Osteocyte (in vitro differentiated cells): ENCODE data around the gene ZNF524. TPM values are rescaled to one million over a fixed set of nuclear protein-coding genes. Genes with fewer than 3 reads are reported as not detected.

Experiments used
- DNase-seq: peaks from one replicate; pipeline ENCODE4 v3.0.0; 2021; ENCODE audit warnings: mixed read lengths; ENCODE audit not compliant: unreplicated experiment; ENCODE audit errors: extremely low spot score
- H3K27ac Mint-ChIP-seq: one replicate; pipeline ENCODE4 v1.8.0; 2021; ENCODE audit warnings: mild to moderate bottlenecking, mixed read lengths; ENCODE audit not compliant: unreplicated experiment
- H3K27me3 Mint-ChIP-seq: one replicate; pipeline ENCODE4 v1.8.0; 2021; ENCODE audit warnings: mixed read lengths; ENCODE audit not compliant: unreplicated experiment
- H3K36me3 Mint-ChIP-seq: one replicate; pipeline ENCODE4 v1.8.0; 2021; ENCODE audit warnings: mixed read lengths; ENCODE audit not compliant: unreplicated experiment
- H3K4me1 Mint-ChIP-seq: one replicate; pipeline ENCODE4 v1.8.0; 2021; ENCODE audit warnings: mixed read lengths; ENCODE audit not compliant: unreplicated experiment
- H3K4me3 Mint-ChIP-seq: one replicate; pipeline ENCODE4 v1.8.0; 2021; ENCODE audit warnings: mild to moderate bottlenecking, moderate library complexity, mixed read lengths; ENCODE audit not compliant: unreplicated experiment
- H3K9me3 Mint-ChIP-seq: one replicate; pipeline ENCODE4 v1.8.0; 2021; ENCODE audit warnings: mixed read lengths; ENCODE audit not compliant: unreplicated experiment
- total RNA-seq: library from RNA; stranded (reverse); gene quantifications from 2 replicates; pipeline ENCODE4 v1.2.1, GENCODE V29; 2021
- TF ChIP-seq, protein P1 (sequence below): fragments of 200-600 bp; sonication (generic); IDR thresholded peaks from 2 replicates; pipeline ENCODE4 v1.5.0; 2021; ENCODE audit warnings: antibody characterized with exemption, mild to moderate bottlenecking, moderate library complexity

ZNF524 gene
- total RNA-seq, 1 donor from 2014 or later, result 15.5 TPM

DNA sequence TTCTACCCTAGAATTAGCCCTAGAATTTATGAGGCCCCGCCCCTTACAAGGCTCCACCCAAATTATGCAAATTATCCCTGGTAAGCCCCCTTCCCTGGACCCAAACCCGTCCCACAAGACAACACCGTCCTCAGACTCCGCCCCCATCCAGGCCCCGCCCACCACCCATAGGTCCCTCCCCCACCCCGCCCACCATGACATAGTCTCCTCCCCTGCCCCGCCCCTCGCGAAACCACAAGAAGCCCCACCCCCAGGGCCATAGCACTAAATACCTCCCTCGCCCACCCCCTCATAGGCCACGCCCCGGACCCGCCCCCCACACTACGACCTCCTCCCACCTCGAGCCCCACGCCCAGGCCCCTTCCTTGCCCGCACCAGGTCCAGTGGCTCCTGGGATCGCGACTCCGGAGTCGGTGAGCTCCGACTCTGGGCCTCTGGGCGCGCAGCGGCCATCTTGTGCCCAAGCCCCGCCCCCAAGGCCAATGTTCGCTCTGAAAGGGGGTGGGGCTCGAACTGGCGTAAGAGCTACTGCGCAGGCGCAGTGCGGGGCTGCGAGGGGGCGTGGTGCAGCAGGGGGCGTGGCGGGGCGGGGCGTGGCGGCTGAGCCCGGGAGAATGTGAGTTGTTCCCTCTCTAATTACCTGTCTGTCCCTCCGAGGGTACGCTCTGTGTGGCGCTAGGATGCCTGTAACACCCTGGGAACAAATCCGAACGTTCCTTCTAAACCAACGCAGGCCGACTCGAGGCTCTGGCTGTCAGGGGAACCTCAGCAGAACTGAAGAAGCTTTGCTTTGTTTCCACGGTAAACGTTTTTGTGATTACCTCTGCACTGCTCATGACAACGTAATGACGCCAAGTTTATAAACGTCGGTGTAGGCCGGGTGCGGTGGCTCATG lies 24.3 kb downstream of the ZNF524 start, which contains the start of gene ZNF784:
TSS of gene ZNF784 (minus strand) at position 458 of the 895 bp plus-strand sequence. CDS start at position 453, 5 bp downstream.
- H3K27me3 Mint-ChIP-seq, result no peaks in the 10 kb centered on the region
- no peaks in the 10 kb centered on the region for H3K9me3 Mint-ChIP-seq
- peak within 1 kb of the TSS; percentile 98 for H3K27ac Mint-ChIP-seq
- DNase-seq, result peak; percentile 98
- H3K4me1 Mint-ChIP-seq, result peaks cover 17% of the 10 kb centered on the region
- peak within 1 kb of the TSS; percentile 91 for H3K4me3 Mint-ChIP-seq
- TF ChIP-seq, protein P1, sequence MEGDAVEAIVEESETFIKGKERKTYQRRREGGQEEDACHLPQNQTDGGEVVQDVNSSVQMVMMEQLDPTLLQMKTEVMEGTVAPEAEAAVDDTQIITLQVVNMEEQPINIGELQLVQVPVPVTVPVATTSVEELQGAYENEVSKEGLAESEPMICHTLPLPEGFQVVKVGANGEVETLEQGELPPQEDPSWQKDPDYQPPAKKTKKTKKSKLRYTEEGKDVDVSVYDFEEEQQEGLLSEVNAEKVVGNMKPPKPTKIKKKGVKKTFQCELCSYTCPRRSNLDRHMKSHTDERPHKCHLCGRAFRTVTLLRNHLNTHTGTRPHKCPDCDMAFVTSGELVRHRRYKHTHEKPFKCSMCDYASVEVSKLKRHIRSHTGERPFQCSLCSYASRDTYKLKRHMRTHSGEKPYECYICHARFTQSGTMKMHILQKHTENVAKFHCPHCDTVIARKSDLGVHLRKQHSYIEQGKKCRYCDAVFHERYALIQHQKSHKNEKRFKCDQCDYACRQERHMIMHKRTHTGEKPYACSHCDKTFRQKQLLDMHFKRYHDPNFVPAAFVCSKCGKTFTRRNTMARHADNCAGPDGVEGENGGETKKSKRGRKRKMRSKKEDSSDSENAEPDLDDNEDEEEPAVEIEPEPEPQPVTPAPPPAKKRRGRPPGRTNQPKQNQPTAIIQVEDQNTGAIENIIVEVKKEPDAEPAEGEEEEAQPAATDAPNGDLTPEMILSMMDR, result no peak
- H3K36me3 Mint-ChIP-seq, result peaks cover 1% of the 10 kb centered on the region

DNA sequence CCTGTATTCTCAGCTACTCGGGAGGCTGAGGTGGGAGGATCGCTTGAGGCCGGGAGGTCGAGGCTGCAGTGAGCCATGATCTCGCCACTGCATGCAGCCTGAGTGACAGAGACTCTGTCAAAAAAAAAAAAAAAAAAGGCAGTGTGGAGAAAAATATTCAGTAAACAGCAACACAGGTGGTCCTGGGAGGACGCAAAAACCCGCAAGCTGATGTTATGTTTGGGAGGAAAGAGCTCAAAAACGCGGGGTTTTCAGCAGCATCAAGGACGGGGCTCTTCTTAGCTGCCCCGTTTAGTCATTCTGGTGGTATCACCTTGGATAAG lies 24.9 kb downstream of the ZNF524 start:
- no peaks in the 10 kb centered on the region for H3K9me3 Mint-ChIP-seq
- TF ChIP-seq, protein P1, result no peak
- peaks cover 1% of the 10 kb centered on the region for H3K36me3 Mint-ChIP-seq
- DNase-seq, result no peak
- H3K4me3 Mint-ChIP-seq, result peak overlapping the region; percentile 91
- no peaks in the 10 kb centered on the region for H3K27me3 Mint-ChIP-seq
- H3K27ac Mint-ChIP-seq, result peak overlapping the region; percentile 68
- H3K4me1 Mint-ChIP-seq, result peaks cover 17% of the 10 kb centered on the region

DNA sequence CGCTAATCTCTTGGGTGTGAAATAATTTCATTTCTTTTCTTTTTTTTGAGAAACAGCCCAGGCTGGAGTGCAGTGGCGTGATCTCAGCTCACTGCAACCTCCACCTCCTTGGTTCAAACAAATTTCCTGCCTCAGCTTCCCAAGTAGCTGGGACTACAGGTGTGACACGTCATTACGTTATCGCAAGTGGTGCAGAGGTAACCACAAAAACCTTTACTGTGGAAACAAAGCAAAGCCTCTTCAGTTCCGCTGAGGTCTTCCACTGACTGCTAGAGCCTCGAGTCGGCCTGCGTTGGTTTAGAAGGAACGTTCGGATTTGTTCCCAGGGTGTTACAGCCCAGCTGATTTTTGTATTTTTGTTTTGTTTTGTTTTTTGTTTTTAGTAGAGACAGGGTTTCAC lies 26.3 kb downstream of the ZNF524 start:
- H3K4me1 Mint-ChIP-seq, result peaks cover 17% of the 10 kb centered on the region
- H3K27me3 Mint-ChIP-seq, result no peaks in the 10 kb centered on the region
- H3K27ac Mint-ChIP-seq, result no peak overlapping the region
- no peaks in the 10 kb centered on the region for H3K9me3 Mint-ChIP-seq
- TF ChIP-seq, protein P1, result no peak
- H3K4me3 Mint-ChIP-seq, result no peak overlapping the region
- H3K36me3 Mint-ChIP-seq, result peaks cover 1% of the 10 kb centered on the region
- DNase-seq, result no peak

DNA sequence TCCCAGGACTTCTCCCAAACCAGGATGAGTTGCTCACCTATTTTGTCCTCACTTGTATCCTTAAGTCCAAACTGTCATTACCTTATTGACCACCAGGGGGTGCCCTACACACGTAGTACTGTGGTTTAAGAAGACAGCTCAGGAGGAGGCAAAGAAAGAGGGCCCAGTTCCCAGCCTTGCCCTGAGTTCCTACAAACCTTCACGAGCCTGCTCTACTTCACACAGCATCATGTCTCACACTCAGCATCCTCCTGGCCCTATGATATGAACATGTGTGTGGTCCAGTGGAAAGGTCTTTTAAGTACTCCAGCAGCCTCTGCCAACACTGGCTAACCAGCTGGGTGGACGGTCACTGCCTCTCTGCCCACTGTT lies 32.4 kb downstream of the ZNF524 start:
- peaks cover 4% of the 10 kb centered on the region for H3K36me3 Mint-ChIP-seq

DNA sequence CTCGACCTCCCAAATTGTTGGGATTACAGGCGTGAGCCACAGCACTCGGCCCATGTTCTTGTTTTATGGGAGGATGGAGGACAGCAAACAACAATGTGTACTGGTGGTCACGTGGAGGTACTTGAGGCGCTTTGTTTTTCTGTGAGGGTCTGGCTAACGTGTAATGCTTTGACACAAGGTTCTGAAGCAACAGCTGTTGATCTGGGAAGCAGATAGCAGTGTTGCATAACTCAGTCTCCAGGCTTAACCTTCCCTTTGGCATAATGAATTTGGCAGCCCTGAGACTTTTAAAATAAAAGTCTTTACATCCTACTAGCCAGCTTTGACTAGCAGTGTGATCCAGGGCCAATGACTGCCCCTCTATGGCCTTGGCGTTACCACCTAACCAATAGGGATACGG lies 33.8 kb downstream of the ZNF524 start:
- TF ChIP-seq, protein P1, result no peak
- peaks cover 7% of the 10 kb centered on the region for H3K36me3 Mint-ChIP-seq
- no peaks in the 10 kb centered on the region for H3K27me3 Mint-ChIP-seq
- H3K4me1 Mint-ChIP-seq, result peaks cover 39% of the 10 kb centered on the region
- H3K9me3 Mint-ChIP-seq, result no peaks in the 10 kb centered on the region
- peak overlapping the region; percentile 100 for H3K4me3 Mint-ChIP-seq
- DNase-seq, result no peak
- no peak overlapping the region for H3K27ac Mint-ChIP-seq

More for the DNA sequence above, 32.4 kb downstream of the ZNF524 start:
- TF ChIP-seq, protein P1, result peak; percentile 83
- H3K4me1 Mint-ChIP-seq, result peaks cover 32% of the 10 kb centered on the region
- H3K27ac Mint-ChIP-seq, result peak overlapping the region; percentile 59
- H3K4me3 Mint-ChIP-seq, result no peak overlapping the region
- no peaks in the 10 kb centered on the region for H3K9me3 Mint-ChIP-seq
- H3K27me3 Mint-ChIP-seq, result no peaks in the 10 kb centered on the region
- DNase-seq, result peak; percentile 93
